HG02763 (cell line): ENCODE data around the gene JARID2.
"Not testable (repeated sequence)": the region's sequence is repeated elsewhere in the genome, so short reads cannot be mapped to it uniquely, and the experiment has no call there.

Experiments used
- ATAC-seq: cut with Tn5 transposase; IDR thresholded peaks from one replicate; pipeline ENCODE4 v1.9.1; 2021; ENCODE audit warnings: mild to moderate bottlenecking, moderate library complexity; ENCODE audit not compliant: unreplicated experiment

JARID2 gene

GRCh38 chr6:15305909-15306308 is 60.0 kb downstream of the JARID2 start:
- ATAC-seq = no peak

DNA sequence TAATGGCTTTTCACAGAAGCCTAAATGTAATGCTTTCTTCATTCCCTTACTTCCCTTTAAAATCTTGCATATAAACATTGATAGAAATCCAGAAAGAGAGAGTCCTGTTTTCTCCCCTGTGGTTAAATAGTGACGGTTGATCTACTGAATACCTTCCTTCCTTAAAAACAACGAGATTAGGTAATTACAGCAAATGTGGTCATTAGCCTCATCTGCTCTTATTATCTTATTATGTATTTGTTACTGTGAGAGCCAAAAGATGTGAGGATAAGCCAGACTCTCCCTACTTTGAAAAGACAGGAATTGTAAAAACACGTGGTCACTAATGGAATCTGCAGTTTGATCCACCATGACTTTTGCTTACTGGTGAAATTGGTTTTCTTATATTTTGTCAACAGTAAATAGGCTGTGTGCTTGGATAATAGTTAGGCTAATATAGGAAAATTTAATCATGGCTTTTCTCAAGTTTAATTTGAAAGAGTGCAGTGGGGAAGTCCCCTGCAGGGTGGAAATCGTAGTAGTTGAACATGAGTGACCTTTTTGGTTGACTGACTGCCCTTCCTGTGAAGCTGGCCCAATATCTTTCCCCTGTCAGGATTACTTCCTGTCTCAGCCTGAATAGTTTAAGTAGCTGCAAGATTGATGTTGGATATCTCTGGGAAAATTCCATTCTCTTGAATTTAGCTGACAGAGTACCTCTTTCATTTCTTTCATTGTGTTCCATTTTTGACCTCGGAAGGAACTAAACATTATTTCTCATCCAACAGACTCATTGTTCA is 62.8 kb downstream of the JARID2 start:
- ATAC-seq = no peak

GRCh38 chr6:15309611-15310283 is 63.9 kb downstream of the JARID2 start:
- ATAC-seq = no peak

- no peak for ATAC-seq
These were observed 64.8 kb downstream of the JARID2 start for GRCh38 chr6:15310680-15311079.

DNA sequence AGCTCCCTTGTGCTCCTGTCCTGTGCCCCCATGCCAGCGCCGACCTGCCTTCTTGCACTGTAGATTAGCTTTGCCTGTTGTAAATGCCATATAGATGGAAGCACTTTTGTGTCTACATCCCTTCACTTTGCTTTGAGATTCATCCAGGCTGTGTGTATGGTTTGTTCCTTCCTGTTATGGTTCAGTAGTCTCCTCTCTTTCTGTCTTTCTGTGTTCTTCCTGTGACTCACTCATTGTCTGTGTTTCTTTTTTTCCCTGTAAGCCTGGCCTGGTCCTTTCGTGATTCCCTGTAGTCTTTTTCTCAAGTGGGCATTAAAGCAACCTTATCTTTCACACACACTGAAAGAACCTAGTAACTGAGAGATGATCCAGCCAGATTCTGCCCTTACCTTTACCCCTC is 66.6 kb downstream of the JARID2 start:
- ATAC-seq = no peak

- ATAC-seq = no peak
These were observed 67.5 kb downstream of the JARID2 start for GRCh38 chr6:15313367-15313766.

GRCh38 chr6:15316754-15317153 is 70.9 kb downstream of the JARID2 start:
- no peak for ATAC-seq

DNA sequence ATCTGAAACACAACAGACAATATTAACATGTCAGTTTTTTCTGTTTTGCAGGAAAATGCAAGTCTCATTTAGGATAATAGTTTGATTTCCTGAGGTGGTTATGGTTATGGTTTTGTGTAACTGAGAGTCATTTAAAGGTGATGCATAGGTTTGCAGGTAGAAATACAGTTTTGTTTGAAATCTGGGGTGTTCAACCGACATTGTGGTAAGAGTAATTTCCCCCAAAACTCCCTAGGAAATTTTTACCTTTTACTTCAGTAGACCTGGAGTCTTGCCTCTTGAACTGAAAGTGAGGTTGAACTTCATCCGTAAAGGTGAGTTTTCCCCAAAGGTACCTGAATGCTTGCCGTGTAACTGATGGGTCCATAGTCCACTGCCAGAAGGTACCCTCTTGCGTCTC is 71.4 kb downstream of the JARID2 start:
- no peak for ATAC-seq

DNA sequence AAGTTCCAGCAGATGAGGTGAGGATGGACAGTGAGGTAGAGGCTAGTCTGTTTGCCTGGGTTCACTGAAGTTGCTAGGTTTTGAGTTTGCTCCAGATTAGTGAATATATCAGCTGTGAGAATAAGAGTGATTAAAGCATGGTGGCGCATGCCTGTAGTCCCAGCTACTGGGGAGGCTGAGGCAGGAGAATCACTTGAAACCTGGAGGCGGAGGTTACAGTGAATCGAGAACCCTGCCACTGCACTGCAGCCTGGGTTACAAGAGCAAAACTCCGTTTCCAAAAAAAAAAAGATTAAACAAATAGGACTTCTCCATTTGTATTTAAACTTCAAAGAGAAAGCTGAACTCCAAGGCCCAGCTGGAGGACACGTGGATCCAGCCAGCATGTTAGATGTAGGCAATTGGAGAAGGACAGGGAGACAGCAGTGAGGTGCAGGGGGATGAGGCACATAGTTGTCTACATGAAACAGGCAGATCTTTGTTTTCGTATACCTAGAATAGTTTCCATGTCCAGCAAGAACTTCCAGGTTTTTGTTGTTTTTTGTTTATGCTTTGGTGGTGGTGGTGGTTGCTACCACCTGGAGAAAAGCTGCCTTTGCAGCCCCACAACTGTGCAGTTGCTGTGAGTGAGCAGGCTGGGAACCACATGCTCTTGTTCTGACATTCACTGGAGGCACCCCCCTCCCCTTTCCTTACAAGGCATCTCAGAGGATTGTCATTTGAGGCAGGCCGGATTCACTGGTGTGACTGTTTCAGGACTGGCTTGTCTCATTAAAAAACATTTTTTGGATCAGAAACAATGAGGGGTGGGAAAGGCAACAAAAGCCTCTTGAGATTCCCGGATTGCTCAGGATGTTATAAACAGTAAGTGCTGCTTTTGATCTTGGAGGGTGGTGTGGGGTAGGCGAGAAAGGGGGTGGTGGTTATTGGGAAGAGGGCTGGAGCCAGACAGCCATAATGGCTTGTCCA is 72.3 kb downstream of the JARID2 start:
- ATAC-seq = no peak

DNA sequence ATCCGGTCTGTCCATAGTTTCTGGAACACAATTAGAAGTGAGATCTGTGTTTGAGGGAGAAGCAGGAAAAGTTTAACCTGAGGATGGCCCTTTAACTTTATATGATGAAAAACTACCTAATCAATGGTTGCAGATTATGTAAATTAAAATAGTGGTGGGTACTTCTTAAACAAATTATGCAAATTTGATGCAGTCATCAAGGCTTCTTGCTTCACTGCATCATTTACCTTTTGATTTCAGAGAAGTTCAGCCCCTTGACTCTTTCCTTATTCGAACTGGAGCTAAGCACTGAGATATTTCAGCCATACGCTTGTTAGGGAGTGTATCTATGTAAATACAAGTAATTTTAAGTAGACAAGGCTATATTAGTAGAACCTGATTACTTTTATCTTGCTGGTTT is 73.8 kb downstream of the JARID2 start:
- ATAC-seq = no peak

DNA sequence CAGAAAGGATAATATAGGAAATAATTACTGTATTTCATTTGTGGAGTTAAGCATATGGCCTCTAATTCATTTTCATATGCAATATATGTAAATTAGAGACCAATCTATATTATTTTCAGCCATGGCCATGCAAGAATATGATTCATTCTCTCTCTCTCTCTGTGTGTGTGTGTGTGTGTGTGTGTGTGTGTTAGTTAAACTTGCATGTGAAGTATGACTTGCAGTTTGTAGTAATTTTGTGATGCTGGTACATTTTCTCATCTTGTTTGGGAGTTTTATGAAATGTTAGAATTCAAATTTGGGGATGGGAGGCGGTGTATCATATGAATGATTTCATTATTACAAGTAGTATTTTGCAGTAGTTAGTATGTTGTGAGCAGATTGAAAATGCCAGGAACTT is 74.8 kb downstream of the JARID2 start:
- ATAC-seq = no peak

DNA sequence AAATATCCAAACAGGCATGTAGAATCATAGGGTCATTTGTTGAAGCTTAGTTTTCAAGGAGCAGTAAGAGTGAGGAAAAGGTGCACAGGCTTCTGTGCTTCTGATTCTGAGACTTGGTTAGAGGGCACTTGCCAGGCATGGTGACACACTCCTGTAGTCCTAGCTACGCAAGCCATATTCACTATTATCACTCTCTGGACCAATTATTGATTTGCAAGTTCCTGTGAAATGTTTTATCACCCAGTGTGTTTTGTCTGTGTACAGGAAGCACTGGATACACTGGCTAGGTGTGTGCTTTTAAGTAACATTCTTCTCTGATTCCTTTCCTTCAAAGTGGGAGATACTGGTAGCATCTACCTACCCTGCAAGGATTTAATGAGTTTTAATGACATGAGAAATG is 76.3 kb downstream of the JARID2 start:
- ATAC-seq = no peak

DNA sequence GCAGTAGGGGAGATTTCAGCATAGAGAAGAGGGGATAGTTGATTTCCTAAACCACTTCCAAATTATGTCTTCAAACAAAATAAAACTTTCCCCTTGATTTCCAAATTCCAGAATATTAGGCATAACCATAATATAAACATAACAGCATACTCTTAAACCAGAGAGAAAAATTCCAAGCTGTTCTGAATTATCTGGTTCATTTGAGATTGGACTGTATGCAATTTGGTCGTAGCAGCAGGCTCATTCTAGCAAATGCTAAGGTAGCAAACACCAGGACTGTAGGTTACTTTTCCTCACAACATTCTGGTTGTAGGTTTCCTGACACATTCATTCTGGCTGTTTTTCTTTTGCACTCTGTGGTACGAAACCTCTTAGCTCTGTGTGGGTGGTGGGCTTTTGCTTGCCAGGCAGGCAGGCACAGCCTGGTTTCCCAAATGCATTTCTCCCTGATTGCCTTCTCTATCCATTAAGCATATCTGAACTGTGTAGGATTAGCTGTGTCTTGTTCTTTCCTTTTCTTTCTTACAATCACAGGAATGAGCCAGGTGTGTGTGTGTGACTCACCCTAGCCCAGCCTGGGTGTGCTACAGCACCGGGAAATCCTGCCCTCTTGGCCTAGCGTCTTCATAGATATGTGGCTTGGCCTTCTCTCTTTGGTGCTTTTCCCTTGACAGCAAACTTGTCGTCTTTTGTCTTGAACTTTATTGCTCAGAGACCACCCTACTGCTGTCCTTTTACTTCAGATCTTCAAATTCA is 77.1 kb downstream of the JARID2 start:
- ATAC-seq = no peak

- ATAC-seq = not testable (repeated sequence)
These were observed 77.7 kb downstream of the JARID2 start for GRCh38 chr6:15323611-15324010.

DNA sequence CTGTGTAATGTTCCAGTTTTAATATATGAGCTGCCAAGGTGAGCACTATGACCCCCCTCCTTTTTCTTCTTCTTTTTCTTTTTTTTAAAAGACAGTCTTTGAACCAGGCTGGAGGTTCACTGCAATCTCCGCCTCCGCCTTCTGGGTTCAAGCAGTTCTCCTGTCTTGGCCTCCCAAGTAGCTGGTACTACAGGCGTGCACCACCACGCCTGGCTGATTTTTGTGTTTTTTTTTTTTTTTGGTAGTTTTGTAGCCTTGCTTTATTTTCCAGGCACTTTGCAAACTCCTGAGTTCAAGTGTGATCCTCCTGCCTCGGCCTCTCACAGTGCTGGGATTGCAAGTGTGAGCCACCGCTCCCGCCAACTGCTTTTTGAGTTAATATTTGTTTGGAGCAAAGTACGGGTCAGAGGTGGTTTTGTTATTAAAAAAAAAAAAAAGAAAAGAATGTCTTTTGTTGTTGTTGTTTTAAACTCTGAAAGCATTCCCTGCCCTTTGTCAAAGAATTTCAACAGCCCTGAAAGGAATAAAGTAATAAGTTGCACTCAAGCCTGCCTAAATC is 78.6 kb downstream of the JARID2 start:
- no peak for ATAC-seq

DNA sequence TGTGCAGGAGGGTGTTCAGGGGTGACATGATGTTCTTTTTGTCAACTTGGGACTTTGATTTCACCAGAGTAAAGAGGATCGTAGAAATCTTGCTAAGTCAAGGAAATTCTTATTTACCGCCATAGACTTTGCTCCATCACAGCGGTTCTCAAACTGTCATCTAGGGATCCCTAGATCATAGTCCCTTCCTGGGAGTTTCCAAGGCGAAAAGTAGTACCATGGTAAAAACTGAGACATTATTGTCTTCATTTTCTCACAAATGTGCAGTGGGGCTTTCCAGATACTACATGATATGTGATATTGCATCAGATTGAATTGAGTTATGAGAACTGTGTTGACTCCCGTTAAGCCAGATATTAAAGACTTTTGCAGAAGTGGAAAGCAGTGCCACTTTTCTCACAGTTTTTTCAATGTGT is 79.7 kb downstream of the JARID2 start:
- no peak for ATAC-seq

DNA sequence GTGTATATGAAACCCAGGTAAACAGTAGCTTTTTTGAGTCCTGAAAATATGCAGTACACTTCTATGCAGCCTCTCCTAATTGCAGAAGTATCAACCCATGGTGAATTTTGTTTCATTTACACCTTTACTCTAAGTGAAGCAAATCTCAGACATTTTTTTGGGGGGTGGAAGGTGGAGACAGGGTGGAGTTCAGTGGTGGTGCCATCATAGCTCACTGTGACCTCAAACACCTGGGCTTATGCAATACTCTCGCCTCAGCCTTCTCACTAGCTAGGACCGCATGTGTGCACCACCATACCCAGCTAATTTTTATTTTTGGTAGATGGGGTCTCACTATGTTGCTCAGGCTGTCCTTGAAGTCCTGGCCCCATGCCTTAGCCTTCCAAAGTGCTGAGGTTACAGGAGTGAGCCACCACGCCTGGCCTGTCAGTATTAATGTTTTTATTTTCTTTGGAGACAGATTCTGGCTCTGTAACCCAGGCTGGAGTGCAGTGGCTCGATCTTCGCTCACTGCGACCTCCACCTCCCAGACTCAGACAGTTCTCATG is 80.3 kb downstream of the JARID2 start:
- ATAC-seq = no peak

DNA sequence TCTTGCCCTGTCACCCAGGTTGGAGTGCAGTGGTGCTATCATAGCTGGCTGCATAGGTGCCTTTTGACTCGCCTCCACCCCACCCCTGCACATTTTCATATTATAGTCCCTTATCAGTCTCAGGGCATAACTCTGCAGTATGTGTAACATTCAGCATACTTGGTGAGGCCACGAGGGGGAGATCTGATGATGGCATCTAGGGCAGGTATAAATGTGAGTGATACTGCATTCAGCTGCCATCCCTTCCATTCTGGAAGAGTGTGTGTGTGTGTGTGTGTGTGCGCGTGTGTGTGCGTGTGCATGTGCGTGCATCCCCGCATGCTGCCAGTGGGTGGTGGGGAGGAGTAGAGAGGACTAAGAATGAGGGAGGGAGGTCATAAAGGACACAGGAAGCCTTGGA is 81.4 kb downstream of the JARID2 start:
- ATAC-seq = no peak

- no peak for ATAC-seq
These were observed 83.4 kb downstream of the JARID2 start for GRCh38 chr6:15329197-15329671.
